ENCODE measurements around the gene AKT3. TPM values are rescaled to one million over a fixed set of nuclear protein-coding genes. Genes with fewer than 3 reads are reported as not detected.

Gene AKT3
- total RNA-seq, 1 experiment from 2014 or later, result 18.7 TPM

DNA sequence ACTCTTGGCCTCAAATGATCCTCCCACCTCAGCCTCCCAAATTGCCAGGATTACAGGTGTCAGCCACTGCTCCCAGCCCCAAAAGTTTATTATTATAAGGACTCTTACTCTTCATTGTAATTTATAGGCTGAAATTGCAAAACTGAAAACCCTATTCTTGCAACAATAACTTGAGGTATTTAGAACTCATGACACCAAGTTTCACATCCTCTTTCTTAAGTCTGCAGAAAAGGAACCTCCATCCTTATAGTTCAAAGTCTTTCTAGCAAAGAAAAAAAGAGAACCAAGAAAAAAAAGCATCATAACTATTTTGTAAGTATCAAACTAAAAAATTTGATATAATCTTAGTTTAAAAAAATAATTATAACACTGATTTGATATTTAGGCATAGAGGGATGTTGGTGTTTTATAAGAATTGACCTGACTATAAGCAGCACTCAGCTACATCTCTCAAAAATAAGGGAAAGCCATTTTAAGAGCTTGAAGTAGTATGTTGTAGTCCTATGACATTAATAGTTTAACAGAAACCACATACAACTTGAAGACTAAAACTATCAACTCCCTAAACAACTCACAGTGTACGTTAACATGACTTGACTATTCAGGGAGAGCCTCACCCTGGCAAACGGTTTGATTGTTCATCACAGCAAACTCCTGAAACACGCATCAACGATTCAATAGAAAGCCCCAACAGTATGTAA lies 122.4 kb downstream of the AKT3 start:
- BruUV-seq (replicated peaks), result no TSS peak
- Histone ChIP-seq H3F3A (ENCODE audit: low read length, unreplicated experiment) (no peaks in the 10 kb centered on the region), H3K4me3 (ENCODE audit: low read length) (no peak overlapping the region), H3K4me2 (ENCODE audit: low read length) (no peak overlapping the region), H3K27me3 (ENCODE audit: low read length) (no peaks in the 10 kb centered on the region), H3K36me3 (ENCODE audit: low read depth, low read length) (no peaks in the 10 kb centered on the region), H4K20me1 (ENCODE audit: low read length) (no peaks in the 10 kb centered on the region), H3K27ac (ENCODE audit: low read length) (no peak overlapping the region), H3K4me1 (ENCODE audit: insufficient read depth, low read length) (no peaks in the 10 kb centered on the region), H3K9ac (ENCODE audit: low read length) (no peak overlapping the region), H3K79me2 (ENCODE audit: low read length) (no peaks in the 10 kb centered on the region), H3K9me3 (ENCODE audit: low read length) (no peaks in the 10 kb centered on the region), H2AFZ (ENCODE audit: low read length) (no peak overlapping the region), H3K9me2 (replicated peaks; ENCODE audit: low read length) (no peaks in the 10 kb centered on the region)
- intact Hi-C loops (cut with micrococcal nuclease), result no loop called here
- ATAC-seq (no peak), DNase-seq (no peak)
- ChIA-PET POLR2A (ENCODE audit: unreplicated experiment) (no interaction called here), CTCF (no interaction called here)
- TF ChIP-seq EZH2phosphoT487 (IDR thresholded peaks at IDR 0.05; ENCODE audit: borderline replicate concordance, low read length), result no peak
- TF ChIP-seq EZH2 (IDR thresholded peaks at IDR 0.05; ENCODE audit: low read length, unreplicated experiment), result no peak
- TF ChIP-seq, protein P1, sequence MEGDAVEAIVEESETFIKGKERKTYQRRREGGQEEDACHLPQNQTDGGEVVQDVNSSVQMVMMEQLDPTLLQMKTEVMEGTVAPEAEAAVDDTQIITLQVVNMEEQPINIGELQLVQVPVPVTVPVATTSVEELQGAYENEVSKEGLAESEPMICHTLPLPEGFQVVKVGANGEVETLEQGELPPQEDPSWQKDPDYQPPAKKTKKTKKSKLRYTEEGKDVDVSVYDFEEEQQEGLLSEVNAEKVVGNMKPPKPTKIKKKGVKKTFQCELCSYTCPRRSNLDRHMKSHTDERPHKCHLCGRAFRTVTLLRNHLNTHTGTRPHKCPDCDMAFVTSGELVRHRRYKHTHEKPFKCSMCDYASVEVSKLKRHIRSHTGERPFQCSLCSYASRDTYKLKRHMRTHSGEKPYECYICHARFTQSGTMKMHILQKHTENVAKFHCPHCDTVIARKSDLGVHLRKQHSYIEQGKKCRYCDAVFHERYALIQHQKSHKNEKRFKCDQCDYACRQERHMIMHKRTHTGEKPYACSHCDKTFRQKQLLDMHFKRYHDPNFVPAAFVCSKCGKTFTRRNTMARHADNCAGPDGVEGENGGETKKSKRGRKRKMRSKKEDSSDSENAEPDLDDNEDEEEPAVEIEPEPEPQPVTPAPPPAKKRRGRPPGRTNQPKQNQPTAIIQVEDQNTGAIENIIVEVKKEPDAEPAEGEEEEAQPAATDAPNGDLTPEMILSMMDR (conservative IDR thresholded peaks at IDR 0.05; ENCODE audit: low read depth, low read length), result no peak

DNA sequence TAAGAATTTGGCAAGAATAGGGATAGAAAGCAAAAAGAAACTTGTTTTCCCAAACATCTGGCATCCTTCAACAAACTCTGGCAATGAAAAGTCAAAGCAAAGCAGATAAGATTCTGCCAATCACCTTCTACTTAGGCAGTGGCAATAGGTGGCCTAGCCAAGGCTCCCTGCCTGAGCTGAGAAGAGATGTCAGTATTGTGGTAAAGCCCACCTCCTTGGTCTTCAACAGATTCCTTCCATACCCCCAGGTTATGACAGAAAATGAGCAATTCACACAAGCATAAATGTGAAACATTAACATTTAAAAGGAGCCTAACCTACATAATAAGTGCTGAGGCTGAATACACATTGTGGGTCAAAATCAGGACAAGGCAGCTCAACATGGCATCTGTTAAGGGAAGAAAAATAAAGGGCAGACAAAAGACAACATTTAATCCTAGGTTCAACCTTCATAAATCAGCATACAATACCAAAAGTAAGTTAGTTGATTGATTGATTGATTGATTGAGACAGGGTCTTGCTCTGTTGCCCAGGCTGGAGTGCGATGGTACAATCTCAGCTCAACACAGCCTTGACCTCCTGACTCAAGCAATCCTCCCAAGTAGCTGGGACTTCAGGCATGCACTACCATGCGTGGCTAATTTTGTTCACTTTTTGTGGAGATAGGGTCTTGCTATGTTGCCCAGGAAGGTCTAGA lies 123.1 kb downstream of the AKT3 start:
- TF ChIP-seq EZH2phosphoT487 (IDR thresholded peaks at IDR 0.05; ENCODE audit: borderline replicate concordance, low read length) (no peak), EZH2 (IDR thresholded peaks at IDR 0.05; ENCODE audit: low read length, unreplicated experiment) (no peak)
- TF ChIP-seq, protein P1 (conservative IDR thresholded peaks at IDR 0.05; ENCODE audit: low read depth, low read length), result no peak
- Histone ChIP-seq H3K4me3 (ENCODE audit: low read length) (no peak overlapping the region), H3K27ac (ENCODE audit: low read length) (no peak overlapping the region), H3K4me1 (ENCODE audit: insufficient read depth, low read length) (no peaks in the 10 kb centered on the region), H3K36me3 (ENCODE audit: low read depth, low read length) (no peaks in the 10 kb centered on the region), H2AFZ (ENCODE audit: low read length) (no peak overlapping the region), H3K27me3 (ENCODE audit: low read length) (no peaks in the 10 kb centered on the region), H3K4me2 (ENCODE audit: low read length) (no peak overlapping the region), H3K9me3 (ENCODE audit: low read length) (no peaks in the 10 kb centered on the region), H3K9me2 (replicated peaks; ENCODE audit: low read length) (no peaks in the 10 kb centered on the region), H4K20me1 (ENCODE audit: low read length) (no peaks in the 10 kb centered on the region), H3F3A (ENCODE audit: low read length, unreplicated experiment) (no peaks in the 10 kb centered on the region), H3K9ac (ENCODE audit: low read length) (no peak overlapping the region), H3K79me2 (ENCODE audit: low read length) (no peaks in the 10 kb centered on the region)
- ATAC-seq (no peak), DNase-seq (no peak)
- BruUV-seq (replicated peaks), result no TSS peak
- intact Hi-C loops (cut with micrococcal nuclease), result no loop called here
- ChIA-PET CTCF (no interaction called here), POLR2A (ENCODE audit: unreplicated experiment) (no interaction called here)

DNA sequence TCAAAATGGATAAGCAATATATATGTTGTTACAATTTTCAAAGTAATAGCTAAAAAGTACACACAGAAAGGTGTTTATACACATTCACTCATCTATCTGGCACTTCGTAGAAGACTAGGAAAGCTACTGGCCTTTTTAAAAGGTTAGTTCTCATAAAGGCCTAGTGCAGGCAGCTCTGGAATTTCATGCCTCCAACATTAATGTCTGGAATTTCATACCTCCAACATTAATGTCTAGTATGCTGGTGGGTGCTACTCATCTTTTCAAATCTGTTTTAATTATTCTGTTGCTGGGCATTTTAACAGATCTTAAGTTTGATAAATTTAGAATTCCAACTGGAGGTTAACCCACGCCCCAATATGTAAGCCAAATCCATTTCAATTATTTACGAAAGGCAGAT lies 124.2 kb downstream of the AKT3 start:
- Histone ChIP-seq H2AFZ (ENCODE audit: low read length) (no peak overlapping the region), H3F3A (ENCODE audit: low read length, unreplicated experiment) (no peaks in the 10 kb centered on the region), H3K9me3 (ENCODE audit: low read length) (no peaks in the 10 kb centered on the region), H3K27me3 (ENCODE audit: low read length) (no peaks in the 10 kb centered on the region), H3K36me3 (ENCODE audit: low read depth, low read length) (no peaks in the 10 kb centered on the region), H3K4me2 (ENCODE audit: low read length) (no peak overlapping the region), H4K20me1 (ENCODE audit: low read length) (no peaks in the 10 kb centered on the region), H3K27ac (ENCODE audit: low read length) (no peak overlapping the region), H3K4me1 (ENCODE audit: insufficient read depth, low read length) (no peaks in the 10 kb centered on the region), H3K9ac (ENCODE audit: low read length) (no peak overlapping the region), H3K79me2 (ENCODE audit: low read length) (no peaks in the 10 kb centered on the region), H3K4me3 (ENCODE audit: low read length) (no peak overlapping the region), H3K9me2 (replicated peaks; ENCODE audit: low read length) (no peaks in the 10 kb centered on the region)
- no peak for TF ChIP-seq EZH2phosphoT487 (IDR thresholded peaks at IDR 0.05; ENCODE audit: borderline replicate concordance, low read length)
- TF ChIP-seq, protein P1 (conservative IDR thresholded peaks at IDR 0.05; ENCODE audit: low read depth, low read length), result no peak
- TF ChIP-seq EZH2 (IDR thresholded peaks at IDR 0.05; ENCODE audit: low read length, unreplicated experiment), result no peak
- BruUV-seq (replicated peaks), result no TSS peak
- CTCF ChIA-PET, result no interaction called here
- POLR2A ChIA-PET (ENCODE audit: unreplicated experiment), result no interaction called here
- DNase-seq (no peak), ATAC-seq (no peak)
- intact Hi-C loops (cut with micrococcal nuclease), result no loop called here
